HG02885 (cell line): ENCODE results near the gene PGAM1.
A peak's percentile ranks its signal among the peaks of the same experiment; 100 is the strongest.
"Not testable (repeated sequence)": the region's sequence is repeated elsewhere in the genome, so short reads cannot be mapped to it uniquely, and the experiment has no call there.

Experiments
- ATAC-seq: cut with Tn5 transposase; IDR thresholded peaks from one replicate; pipeline ENCODE4 v1.9.1; 2021; ENCODE audit warnings: mild to moderate bottlenecking; ENCODE audit not compliant: unreplicated experiment, poor library complexity

The PGAM1 gene

DNA sequence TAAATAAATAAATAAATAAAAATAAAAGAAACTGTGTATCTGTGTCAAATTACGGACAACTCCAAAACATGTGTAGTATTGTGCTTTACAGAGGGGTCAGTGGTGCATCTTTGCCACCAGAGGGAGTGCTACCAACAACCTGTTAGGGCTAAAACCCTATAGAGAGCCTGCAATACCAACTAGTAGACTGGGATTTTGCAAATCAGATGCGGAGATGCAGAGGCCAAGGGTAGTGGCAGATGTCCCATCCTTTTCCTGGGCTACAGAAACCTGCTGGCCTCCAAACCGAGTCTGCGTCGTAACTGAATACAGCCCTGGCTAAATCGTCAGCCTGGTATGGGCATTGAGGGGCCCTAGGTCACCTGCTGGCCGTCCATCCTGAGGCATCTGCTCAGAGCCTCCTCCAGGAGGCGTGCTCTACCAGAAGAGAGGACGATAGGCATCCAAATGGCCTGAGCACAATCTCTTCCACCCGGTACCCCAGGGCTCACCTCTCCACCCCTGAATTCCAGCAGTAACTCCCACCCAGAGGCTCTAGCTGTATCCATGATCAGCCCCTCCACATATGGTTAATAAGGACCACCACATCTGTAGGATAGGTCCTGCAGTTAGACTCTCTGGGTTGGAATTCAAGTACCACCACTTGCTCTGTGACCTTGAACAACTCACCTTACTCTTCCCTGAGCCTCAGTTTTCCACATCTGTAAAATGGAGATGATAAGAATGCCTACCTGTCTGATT is 18.6 kb upstream of the PGAM1 start:
- peak; percentile 93 for ATAC-seq

DNA sequence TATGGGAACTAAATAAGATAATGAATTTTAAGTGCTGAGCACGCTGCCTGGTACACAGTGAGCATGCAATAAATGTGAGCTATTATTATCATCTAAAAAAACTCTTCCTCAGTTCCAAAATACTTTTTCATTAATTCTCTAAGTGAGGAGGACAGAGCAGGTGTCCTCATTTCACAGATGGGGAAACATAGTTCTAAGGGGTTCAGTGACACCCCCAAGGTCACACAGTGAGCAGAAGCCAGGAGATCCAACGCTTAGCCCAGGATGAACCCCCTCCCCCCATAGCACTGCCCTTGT is 18.1 kb upstream of the PGAM1 start:
- no peak for ATAC-seq

DNA sequence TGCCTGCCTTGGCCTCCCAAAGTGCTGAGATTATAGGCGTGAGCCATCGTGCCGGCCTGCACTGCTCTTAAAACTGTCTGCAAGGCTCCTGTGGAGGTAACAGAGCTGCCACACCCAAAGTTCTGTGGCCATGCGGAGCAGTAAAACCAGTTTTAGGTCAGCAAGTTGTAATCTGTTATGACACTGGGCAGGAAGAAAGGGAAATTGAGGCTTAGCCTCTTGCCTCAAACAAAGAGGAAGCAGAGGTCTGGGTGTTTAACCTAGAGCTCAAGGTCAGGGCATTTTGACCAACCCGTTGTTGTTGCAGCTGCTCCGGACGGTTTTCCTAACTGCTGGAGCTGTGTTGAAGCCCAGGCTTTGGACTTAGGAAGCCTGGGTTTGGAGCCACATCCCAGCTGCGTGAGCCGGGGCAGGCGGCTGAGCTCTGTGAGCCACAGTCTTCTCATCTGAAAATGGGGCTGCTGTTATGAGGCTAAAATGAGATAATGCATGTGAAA is 17.4 kb upstream of the PGAM1 start:
- ATAC-seq, result no peak

DNA sequence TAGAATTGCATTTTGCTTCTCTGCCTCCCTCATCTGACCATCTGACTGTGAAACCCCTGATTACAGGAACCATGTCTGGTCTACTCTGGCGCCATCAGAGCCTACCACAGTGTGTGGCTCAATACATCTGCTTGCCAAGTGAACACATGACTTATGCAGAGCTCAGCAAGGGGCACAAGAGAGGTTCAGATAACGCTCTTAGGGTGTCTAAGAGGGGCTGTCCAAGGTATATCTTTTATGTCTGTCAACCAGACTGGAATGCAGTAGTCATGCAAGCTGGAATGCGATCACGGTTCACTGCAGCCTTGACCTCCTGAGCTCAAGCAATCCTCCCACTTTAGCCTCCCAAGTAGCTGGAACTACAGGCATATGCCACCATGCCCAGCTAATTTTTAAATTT is 14.6 kb upstream of the PGAM1 start:
- no peak for ATAC-seq

DNA sequence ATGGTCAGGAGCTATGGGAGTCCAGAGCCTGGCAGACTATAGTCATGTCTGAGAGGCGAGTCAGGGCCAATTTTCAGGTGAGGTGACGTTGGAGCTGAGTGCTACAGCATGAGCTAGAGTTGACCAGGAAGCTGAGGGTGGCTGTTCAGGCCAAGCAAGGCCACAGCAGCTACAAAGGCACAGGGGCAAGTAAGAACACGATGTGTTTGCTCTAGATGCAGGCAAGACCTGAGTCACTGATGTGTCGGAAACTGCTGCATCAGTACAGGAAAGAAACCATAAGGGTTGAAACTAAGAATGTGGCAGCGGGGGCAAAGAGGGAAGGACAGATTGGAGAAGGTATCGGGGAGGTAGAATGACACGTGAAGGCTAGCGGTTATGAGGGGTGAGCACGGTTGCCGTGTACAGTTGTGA is 13.1 kb upstream of the PGAM1 start:
- ATAC-seq, result no peak

DNA sequence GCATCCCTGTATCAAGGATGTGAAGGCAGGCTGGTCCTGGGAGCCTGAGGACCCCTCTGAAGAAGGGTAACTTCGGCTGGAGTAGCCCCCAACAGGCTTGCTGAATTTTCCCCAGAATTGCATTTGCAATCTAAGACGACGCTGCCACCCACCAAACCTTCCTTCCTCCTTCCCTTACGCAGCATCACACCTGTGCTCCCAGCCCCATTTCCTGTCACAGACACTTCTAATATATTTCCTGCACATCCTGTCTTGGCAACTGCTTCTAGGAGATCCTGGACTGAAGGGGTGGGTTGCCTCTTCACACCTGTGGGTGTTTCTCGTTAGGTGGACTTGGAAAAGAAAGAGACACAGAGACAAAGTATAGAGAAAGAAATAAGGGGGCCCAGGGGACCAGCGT is 9.4 kb upstream of the PGAM1 start:
- ATAC-seq, result no peak

DNA sequence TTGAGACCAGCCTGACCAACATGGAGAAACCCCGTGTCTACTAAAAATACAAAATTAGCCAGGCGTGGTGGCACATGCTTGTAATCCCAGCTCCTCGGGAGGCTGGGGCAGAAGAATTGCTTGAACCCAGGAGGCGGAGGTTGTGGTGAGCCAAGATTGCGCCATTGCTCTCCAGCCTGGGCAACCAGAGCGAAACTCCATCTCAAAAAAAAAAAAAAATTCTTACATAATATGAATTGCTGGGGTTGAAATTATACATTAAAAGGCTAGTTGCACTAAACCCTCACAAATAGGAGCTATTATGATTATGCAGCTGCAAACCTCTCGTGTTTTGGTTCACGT is 2.3 kb upstream of the PGAM1 start:
- not testable (repeated sequence) for ATAC-seq

DNA sequence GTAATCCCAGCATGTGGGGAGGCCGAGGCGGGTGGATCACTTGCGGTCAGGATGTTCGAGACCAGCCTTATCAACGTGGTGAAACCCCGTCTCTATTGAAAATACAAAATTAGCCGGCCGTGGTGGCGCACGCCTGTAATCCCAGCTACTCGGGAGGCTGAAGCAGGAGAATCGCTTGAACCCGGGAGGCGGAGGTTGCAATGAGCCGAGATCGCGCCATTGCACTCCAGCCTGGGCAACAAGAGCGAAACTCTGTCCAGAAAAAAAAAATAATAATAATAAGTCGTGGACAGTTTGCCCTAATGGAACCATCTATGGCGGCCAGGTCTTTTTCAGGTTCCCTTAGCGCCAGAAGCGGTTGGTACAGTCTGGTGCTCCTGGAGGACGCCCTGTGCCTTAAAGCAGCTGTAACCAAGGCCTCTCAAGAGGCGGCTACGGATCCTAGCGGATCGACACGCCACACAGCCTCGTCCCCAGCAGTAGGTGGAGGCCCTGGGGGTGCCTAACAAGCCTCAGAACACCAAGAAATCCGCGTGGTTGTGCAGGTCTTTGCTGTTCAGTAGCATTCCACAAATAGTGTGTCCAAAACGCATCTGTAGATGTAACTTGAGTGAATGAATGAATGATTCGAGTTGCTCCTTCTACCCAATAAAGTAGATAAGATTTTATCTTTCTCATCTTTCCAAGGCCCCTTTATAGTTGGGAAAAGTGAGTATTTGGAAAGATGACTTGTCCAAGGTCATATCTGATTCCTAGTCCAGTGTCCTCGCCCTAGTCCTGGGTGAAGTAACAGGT is 982 bp downstream of the PGAM1 start:
- no peak for ATAC-seq

DNA sequence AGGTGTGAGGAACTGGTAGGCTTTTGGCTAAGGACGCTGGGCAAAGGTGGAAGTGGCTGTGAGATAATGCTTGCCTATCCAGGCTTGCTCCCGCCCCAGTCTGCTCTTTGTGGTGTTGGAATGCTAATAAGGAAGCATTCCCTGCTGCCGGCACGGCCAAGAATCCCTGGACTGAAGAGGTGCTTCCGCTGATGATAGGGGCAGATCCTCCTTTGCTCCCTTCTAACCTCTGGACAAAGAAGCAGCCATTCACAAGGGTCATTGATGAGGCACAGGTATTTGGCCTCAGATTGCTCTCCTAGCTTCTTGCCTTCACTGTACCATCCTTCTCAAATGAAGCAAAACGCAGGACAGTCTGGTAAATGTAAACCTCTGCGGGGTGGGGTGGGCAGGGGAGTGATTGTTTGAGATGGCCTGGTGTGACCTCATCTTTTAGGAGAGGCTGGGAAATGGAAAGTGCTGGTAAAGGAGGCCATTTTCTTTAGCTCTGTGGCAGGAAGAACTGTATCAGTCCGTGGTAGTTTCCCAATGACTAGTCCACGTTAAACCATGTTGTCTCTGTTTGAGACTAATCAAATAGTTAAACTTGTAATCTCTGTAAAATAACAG is 1.7 kb downstream of the PGAM1 start:
- no peak for ATAC-seq

DNA sequence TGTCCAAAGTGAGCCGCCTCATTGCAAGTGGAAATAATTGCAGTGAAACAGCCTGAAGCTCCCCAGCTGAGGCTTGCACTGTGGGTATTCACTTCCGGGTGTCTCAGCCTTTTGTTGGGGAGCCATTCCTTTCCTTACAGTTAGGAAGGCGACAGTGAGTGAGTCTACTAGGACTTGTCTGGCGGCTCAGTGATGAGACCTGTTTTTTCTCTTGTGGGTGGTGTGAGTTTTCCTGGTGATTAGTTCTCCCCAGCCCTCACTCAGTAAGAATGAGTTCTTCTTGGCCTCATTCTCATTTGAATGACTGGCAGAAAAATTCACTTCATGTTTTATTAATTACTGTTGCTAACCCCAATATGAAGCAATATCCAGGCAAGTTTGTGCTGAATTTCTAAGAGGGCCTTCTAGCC is 2.6 kb downstream of the PGAM1 start:
- no peak for ATAC-seq

DNA sequence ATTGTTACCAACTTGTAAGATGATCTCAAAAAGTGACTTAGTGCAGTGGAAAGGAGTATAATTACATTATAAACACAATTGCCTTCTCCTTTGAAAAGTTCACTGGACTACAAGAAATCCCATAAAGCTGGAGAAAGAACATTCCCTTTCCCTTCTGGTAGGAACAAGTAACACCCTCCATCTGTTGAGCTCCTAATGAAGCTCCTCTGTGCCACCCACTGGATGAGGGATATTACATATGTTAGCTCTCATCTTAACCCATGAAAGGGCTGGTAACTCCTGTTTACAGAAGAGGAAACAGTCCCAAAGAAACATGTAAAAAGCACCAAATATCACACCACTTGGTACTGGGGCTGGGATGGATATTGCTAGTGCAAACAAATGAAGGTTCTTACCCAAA is 8.1 kb downstream of the PGAM1 start:
- ATAC-seq, result no peak

DNA sequence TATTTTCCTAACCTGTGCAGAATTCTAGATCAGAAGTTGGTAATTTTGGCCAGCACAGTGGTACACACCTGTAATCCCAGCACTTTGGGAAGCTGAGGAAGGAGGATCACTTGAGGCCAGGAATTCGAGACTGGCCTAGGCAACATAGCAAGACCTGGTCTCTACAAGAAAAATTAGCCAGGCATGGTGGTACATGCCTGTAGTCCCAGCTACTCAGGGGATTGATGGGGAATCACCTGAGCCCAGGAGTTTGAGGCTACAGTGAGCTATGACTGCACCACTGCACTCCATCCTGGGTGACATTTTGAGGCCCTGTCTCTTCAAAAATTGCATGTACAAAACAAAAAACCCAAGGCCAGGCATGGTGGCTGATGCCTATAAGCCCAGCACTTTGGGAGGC is 8.6 kb downstream of the PGAM1 start:
- no peak for ATAC-seq

DNA sequence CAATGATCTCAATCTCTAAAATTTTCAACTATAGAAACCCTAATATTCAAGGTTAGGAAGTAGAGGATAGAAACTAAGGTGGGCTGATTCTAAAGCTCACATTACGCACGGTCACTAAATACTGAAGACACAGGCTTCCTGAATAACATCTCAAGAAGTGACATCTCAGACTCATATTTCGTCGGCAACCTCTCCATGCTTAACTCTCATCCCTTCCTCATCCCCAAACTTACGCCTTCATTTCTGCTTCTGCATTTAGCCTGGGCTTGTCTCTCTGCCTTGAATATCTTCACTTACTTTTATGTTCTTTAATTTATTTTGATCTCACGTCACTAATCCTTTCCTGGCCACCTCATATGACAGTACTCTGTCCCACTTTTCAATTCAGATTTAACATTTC is 9.2 kb downstream of the PGAM1 start:
- no peak for ATAC-seq

DNA sequence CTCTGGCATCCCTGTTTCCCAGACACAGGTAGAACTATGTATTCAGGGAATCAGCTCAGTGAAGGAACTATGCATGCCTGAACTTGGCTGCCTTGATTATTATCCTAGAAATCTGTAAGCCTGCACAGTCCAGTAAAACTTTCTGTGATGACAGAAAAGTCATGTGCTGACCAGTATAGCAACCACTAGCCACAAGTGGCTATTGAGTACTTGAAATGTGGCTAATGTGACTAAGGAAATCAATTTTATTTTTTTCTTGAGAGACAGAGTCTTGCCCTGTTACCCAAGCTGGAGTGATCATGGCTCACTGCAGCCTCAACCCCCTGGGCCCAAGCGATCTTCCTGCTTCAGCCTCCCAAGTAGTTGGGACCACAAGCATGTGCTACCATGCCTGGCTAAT is 16.3 kb downstream of the PGAM1 start:
- ATAC-seq, result no peak

DNA sequence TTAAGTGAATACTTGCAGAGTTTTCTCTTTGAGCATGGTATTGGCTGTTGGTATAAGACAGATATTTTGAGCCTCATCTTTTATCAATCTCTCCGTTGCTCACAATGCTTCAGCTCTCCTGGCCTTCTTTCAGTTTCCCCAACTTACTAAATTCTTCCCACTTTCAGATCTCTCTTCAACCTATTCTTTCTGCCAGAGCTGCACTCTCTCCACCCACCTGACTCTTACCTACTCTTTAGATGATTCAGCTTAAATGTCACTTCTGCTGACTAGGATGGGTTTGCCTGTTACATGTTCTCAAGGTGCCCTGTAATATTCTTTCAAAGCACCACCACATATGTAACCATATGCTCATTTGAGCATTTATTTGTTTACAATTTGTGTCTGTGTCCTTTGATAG is 18.2 kb downstream of the PGAM1 start:
- ATAC-seq, result no peak

DNA sequence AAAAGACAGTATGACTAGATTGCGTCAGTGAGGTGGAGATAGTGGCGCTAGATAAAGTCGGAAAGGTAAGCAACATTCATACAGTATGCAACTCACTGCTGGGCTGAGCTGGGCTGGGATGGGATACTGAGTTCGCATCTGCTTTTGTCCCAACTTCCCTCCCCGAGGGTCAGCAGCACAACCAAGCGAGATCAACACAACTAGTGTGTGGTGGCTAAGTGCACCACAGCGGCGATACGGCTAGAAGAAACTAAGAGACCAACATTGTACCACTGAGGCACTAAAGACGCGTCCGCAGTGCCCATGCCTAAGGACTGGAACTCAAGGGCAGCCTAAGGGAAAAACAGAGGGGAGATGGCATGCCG is 19.3 kb downstream of the PGAM1 start:
- ATAC-seq, result no peak

DNA sequence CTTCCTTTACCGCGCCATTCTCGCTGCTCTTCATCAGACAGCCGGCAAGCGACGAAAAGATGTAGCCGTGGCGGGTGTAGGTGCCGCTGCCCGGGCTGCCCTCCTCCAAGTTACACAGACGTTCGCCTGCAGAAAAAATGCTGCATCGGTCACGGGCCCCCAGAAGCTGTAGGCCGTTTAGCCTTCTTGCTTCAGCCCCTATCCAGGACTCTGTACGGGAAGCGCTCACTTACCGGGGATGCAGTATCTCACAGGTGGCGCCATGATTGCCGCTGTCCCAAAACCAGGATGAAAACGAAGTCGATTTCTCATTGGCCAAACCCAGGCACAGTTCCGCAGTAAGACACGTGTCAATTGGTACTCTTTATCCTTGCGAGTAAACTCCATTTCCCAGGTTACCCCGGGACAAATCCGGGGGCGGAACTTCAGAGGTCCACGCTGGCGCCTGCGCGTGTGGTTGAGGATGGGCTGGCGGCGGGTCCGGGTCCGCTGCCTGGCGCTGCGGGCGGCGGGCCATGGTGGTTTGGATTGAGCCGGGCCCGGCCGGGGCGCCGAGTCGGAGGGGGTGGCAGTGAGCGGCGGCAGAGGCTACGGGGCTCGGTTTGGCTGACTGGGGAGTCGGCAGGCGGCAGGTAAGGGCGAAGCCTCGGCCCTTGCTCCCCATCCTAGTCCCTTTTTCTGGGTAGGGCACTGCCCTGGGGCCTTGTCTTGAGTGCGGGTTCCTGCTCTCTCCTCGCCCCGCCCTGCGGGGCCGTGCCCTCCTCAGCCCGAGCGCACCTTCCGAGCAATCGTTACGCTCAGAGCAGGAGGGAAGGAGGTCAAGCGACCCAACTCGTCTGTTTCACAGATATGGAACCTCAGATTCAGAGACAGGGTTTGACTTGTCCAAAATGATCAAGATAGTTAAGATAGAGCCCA is 20.0 kb downstream of the PGAM1 start, which contains the start of the genes EXOSC1 and ZDHHC16:
EXOSC1 (minus strand) TSS at position 285 of the 918 bp plus-strand sequence; CDS start at position 264, 21 bp downstream.
ZDHHC16 (plus strand) TSS at position 454 of the 918 bp plus-strand sequence. CDS start 5,501 bp downstream, outside the sequence.
- peak; percentile 95 for ATAC-seq

DNA sequence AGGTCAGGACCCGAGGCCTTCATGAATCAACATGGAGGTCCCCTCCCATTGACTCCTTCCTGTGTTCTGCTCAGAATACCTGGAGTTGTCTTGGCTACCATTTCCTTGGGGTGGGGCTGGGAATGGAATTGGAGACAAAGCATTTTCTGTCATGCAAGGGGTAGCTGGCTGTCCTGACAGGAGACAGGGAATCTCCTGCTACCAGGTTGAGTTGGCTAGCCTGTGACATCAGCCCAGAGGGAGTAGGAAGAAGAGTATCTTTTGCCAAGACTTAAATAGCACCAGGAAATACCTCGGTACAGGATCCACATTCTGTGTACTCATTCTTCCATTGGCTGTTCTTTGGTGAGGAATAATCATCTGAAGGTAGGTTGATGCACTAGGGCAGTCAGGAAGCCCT is 24.8 kb downstream of the PGAM1 start:
- no peak for ATAC-seq

DNA sequence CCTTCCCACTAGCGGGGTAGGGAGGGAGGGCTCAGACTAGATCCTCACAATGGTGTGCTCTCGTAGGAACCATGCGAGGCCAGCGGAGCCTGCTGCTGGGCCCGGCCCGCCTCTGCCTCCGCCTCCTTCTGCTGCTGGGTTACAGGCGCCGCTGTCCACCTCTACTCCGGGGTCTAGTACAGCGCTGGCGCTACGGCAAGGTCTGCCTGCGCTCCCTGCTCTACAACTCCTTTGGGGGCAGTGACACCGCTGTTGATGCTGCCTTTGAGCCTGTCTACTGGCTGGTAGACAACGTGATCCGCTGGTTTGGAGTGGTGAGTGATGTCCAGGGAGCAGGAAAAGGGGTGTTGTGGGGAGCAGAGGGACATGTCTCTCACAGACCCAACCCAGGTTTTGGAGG is 25.6 kb downstream of the PGAM1 start:
- no peak for ATAC-seq

DNA sequence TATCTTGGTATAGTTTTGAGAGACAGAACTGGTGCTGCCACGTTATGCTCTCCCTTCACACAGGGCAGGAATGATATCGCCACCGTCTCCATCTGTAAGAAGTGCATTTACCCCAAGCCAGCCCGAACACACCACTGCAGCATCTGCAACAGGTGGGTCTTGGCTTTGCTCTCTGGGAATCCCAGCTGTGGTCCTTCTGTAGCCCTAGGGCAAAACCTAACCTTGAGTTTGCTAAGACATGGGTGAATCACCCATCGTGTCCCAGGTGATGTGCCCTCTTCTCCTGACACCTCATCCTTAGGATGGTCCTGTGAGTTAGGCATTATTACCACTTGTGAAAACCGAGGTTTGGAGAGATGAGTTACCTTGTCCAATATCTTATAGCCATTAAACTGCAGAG is 26.4 kb downstream of the PGAM1 start:
- no peak for ATAC-seq
